Lower leg skin (tissue), 3 donors: ENCODE results near the gene TPRG1L.

Experiments
- POLR2A ChIP-seq, 2 donors: fragments of 450-650 bp; IDR thresholded peaks; one replicate each; pipeline ENCODE4 v1.6.1; 2016 to 2017; ENCODE audit warnings: antibody characterized with exemption in 2 of 2, mild to moderate bottlenecking in 1 of 2, moderate library complexity in 1 of 2
- TF ChIP-seq, protein P1 (sequence below), 3 donors: fragments of 450-650 bp; IDR thresholded peaks; one replicate each; pipeline ENCODE4 v1.5.1; 2016; ENCODE audit warnings: antibody characterized with exemption in 3 of 3, mild to moderate bottlenecking in 3 of 3, moderate library complexity in 2 of 3

- TF ChIP-seq, protein P1, sequence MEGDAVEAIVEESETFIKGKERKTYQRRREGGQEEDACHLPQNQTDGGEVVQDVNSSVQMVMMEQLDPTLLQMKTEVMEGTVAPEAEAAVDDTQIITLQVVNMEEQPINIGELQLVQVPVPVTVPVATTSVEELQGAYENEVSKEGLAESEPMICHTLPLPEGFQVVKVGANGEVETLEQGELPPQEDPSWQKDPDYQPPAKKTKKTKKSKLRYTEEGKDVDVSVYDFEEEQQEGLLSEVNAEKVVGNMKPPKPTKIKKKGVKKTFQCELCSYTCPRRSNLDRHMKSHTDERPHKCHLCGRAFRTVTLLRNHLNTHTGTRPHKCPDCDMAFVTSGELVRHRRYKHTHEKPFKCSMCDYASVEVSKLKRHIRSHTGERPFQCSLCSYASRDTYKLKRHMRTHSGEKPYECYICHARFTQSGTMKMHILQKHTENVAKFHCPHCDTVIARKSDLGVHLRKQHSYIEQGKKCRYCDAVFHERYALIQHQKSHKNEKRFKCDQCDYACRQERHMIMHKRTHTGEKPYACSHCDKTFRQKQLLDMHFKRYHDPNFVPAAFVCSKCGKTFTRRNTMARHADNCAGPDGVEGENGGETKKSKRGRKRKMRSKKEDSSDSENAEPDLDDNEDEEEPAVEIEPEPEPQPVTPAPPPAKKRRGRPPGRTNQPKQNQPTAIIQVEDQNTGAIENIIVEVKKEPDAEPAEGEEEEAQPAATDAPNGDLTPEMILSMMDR (IDR thresholded peaks at IDR 0.05): no peak
- TF ChIP-seq POLR2A (IDR thresholded peaks at IDR 0.05): no peak
Measured at GRCh38 chr1:3650248-3651025, 25.6 kb downstream of the TPRG1L start.
